Stimulated activated CD8-positive, alpha-beta memory T cell treated with anti-CD3 and anti-CD28 coated beads, Interleukin-12 subunit alpha, Interleukin-12 subunit beta, amount 100 ng/mL, for 4 hours (primary cell): ENCODE results near the gene CAPZB.

Experiments
- DNase-seq: peaks from one replicate; pipeline ENCODE4 v3.0.0-alpha.2; 2020; ENCODE audit warnings: low read depth

The CAPZB gene

GRCh38 chr1:19385221-19385620 lies 100.1 kb downstream of the CAPZB start:
- DNase-seq: no peak

DNA sequence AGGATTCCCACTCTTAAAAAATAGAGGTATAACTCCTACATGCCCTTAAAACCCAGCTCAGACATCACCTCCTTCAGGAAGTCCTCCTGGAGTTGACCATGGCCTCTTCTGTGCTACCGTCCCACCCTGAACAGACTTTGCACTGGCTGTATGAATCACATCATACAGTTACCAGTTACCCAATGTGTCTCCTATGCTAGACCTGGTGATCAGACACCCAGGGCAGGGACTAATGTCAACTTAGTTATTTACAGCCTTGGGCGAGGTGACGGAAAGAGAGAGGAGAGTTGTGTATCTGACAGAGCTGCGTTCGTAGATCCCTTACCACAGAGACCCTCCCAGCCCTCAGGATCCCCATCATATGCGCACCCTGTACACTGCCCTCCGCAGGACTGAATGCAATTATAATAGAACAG lies 100.6 kb downstream of the CAPZB start:
- no peak for DNase-seq

GRCh38 chr1:19384113-19384512 lies 101.2 kb downstream of the CAPZB start:
- no peak for DNase-seq

DNA sequence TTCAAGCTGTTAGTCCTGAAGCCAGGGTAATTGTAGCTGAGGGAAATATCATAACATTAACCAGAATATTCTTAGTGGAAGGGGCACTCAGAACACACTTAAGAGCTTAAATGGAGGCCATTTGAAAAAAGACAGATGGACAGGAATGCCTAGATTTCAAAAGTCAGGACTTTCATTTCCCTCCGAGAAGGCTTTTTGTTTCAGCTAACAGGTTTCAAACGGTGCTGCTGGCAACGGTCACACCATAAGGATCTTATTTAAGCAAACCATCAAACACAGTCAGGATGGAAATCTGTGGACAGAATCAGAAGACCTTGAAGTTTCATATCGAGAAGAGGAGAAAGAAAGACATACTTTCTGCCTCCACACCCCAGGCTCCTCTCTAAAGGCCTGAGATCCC lies 103.1 kb downstream of the CAPZB start:
- DNase-seq: no peak

DNA sequence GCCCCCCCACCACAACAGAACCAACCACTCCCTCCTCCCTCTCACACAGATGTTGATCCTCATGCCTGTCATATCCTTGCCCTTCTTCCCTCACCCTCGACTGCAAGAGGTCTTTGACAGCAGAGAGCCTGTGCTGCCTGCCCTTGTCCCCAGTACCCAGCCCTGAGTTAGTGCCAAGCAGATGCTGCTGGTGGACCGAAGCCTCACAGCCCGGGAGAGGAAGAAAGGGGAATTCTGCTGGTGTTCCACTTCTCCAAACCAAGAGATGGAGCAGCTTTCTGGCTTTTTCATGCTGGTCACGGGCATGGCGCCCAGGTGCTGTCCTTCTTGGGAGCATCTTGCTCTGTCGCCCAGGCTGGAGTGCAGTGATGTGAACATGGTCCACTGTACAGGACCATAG lies 104.1 kb downstream of the CAPZB start:
- no peak for DNase-seq

DNA sequence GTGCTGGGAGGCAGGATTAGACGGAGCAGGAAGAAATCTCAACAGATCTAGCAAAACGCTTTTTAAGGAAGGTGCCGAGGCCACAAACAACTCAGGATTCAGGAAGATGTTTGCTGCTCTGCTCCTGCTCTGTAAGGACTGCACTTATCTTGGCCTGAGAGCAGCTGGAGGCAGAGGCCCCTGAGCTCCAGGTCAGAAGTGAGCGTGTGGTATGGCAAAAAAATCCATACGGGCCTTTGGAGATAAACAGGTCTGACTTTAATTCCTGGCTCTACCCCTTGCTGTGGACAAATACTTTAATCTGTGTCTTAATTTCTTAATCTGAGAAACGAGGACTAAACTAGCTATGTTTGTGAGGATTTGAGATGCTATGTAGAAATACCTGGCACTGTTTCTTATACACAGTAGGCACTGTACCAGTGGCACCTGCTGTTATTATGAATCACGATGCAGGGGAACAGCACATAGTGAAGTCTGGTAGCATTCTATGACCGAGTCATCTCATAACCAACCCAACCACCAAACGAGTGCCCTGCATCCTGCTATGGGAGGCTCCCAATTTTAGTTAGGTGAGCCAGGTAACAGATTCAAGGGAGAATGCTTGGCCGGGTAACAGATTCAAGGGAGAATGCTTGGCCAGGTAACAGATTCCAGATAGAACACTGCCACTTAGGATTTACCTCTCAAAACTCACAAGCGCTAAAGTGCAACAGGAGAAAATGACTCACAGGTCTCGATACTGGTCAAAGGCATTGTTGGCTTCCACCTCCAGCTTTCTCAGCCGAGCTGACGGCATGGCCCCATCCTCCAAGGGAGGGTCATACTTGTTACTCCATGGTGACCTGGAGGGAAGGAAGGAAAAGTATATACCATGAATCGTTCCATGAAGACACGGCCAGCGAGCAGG lies 107.3 kb downstream of the CAPZB start:
- no peak for DNase-seq

DNA sequence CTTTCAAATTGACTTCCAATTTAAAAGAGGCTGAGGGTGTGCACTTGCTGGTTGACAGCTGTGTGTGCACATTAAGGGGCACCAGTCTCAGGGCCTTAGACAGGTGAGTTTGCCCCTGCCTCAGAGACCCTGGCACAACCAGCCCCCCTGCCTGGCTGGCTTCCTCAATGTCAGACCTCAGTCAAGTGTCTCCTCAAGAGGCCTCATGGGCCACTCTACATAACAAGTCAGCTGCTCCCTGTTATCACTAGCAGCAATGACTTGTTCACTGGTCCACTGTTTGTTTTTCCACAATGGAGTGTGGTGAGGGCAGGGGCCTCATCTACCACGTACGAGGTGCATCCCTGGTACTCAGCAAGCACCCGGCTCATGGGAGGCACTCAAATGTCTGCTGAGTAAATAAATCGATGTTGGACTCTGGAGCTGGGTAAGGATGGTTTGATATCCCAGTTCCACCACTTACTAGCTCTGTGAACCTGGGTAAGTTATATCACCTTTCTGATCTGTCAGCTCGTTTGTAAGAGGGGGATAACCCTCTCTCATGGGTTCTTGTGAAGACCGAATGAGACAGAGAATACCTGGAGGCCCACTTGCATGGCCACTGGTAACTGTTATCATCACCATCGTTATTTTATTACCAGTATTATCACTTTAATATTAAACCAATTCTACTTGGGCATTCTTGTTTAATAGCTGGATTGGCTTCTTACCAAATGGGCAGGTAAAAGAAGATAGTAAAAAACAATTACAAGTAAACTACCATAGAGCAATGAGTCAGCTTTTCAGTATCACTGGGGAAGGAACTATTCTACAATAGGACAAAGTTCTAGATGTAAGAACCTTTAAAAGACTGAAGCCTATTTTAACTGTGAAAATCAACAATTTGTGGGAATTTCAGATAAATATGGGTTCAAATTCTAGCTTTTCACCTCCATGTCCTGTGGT lies 108.6 kb downstream of the CAPZB start:
- no peak for DNase-seq

GRCh38 chr1:19375631-19376400 lies 109.5 kb downstream of the CAPZB start:
- no peak for DNase-seq

DNA sequence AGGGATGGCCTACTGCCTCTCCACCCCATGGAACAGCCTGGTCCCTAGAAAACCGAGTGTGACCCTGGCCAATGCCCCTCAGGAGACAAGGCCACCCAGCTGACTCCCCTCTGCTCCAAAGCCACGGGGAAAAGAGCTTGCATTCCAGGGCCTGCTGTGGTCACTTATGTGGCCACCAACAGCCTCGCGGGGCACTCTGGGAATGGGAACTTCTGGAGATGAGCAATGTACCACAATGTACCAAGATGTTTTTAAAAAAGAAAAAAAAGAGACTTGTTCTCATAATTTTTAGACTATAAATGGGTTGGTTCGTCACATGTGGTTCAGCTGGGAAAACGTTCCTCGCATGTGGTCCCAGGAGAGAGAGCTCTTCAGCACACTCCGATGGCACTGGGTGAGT lies 110.4 kb downstream of the CAPZB start:
- no peak for DNase-seq

GRCh38 chr1:19374083-19374801 lies 111.1 kb downstream of the CAPZB start:
- DNase-seq: no peak

DNA sequence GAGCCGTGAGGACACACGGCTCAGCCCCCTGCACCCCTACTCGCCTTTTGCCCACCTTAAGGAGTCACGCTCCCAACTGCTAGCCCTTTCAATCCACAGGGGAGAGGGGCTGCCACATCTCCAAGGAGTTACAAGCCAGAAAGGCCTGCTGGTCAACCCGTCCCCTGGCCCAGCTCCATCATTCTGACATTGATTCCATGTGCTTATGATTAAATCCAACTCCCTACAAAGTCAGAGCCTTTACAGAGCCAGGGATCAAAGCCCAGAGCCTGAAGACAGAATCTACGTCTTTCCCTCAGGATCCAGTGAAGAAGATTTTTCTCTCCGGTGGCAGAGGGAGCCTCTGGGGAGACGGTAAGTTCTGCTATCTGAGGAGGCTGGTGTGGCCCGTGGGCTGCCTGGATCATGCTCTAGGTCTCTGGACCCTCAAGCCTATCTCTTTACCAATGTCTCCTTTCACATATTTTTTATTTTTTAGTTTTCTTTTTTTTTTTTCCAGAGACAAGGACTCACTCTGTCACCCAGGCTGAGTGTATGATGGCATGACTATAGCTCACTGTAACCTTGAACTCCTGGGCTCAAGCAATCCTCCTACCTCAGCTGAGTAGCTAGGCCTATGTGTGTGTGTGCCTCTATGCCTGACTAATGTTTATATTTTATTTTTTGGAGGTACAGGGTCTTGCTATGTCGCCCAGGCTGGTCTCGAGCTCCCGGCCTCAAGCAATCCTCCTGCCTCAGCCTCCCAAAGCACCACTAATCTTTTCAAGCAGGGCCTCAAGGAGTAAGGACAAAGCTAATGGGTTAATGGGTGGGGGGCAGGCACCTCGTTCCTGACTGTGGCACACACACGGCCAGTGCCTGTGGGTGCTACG lies 111.9 kb downstream of the CAPZB start:
- no peak for DNase-seq

DNA sequence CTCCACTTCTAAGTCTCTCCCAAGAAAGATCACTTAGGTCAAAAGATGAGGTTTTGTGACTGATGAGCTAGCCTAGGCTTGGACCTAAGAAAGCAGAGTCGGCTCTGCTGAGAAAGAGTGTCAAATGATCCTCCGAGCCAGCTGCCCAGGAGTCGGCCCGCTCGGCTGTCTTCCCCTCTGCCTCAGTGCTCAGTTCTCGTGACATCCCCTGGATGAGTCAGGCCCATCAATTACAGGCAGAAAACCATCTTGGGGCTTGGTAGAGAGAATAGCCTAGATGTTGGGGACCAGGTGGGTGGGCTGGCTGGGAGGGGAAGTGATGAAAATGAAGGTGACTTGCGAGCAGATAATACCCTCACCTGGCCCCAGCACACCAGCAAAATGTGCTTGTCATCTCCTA lies 112.7 kb downstream of the CAPZB start:
- DNase-seq: no peak

GRCh38 chr1:19372136-19372514 lies 113.2 kb downstream of the CAPZB start:
- DNase-seq: no peak

DNA sequence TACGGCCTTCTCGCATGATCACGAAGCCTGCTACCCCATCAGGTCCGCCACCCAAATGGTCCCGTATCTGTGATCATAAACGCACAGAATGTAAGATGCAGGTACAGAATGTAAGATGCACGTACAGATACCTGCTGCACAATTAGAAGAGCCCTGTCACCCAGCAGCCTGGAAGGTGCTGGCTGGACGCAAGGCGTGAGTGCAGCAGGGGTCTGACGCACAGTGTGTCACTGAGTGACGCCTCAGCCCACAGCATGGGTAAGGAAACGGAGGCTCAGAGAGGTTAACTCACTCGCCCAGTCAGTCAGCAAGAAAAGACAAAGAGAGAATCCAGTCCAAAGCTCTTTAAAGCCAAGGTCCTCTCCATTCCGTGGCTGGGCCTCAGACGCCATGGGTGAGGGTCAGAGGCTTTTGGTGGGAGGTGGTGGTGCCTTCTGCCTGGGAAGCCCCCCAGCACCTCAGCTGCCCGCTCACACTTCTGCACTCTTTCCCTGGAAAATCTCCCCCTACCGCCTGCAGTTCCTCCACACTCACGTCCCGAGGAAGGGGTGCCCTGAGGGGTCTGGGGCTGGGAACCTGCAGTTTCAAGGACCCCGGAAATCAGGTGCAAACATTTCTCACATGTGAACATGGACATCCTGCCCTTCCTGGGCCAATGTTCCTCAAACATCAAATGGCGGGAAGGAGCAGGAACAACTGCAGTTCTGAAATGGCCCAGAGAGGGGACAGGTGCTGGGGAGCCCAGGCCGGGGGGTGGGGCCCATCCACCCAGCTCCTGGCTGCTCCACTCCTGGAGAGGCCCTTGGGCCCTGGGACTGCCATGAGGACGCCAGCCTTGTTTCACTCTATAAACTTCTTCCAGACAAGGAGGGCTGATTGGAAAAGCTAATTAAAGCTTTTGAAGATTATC lies 113.9 kb downstream of the CAPZB start:
- DNase-seq: no peak

DNA sequence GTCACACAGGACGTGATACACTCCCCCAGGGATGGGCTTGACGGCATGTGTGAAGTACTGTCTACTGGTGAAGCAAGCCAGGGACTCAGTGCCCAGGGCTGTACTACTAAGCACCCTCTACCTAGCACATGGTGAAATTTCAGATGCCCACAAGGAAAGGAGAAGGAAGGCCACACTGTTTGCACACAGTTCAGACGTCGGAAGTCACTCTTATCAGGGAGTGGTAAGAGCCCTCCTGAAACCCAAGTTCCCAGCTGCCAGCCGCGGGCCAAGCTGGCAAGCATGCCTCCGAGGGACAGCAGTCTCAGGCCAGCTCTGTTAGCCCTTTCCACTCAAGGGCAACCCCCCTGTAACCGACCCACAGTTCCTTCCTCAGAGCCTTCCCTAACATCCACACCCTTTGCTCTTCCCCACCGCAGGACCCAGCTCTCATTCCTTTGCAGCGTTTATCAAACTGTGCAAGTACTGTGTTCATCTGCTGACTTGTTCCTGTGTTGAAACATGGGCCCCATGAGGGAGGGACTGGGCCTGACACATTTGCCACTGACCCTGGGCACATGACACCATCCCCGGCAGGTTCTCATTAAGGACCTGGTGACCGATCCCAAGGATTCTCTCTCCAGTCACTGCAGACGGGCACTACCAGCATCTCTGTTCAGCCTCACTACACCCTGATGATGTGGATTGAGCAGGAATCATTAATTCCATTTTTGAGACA lies 114.7 kb downstream of the CAPZB start:
- DNase-seq: no peak

DNA sequence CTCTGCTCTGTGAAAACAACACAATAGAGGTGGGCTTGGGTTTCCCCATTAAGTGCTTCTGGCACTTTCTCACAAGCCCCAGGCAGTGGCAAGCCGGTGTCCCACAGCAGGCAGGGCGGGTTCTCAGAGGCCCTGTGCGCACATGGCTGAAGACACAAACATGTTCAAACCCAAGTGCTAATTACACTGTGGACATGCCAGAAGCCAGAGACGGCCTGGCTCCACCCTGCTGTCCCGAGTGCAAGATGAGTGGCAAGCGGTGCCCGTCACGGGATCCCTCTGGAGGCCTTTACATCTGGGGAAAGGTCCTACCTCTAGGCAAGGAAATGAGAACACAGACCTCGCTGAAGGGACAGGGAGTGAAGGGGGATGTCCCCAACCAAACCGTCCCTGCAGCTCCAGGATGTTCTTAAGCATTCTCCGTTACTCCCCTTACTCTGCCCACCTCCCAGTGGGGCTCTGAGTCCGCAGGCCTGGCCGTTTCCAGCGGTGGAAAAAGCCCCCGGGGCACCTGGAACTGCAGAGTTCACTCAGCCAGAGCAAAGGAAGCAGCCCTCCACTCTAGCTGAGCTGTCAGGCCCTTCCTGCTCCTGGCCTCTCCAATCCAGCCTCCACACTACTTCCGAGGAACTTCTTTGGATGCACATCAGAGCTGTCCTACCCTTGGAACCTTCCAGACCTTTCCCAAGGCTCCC lies 115.8 kb downstream of the CAPZB start:
- DNase-seq: no peak

DNA sequence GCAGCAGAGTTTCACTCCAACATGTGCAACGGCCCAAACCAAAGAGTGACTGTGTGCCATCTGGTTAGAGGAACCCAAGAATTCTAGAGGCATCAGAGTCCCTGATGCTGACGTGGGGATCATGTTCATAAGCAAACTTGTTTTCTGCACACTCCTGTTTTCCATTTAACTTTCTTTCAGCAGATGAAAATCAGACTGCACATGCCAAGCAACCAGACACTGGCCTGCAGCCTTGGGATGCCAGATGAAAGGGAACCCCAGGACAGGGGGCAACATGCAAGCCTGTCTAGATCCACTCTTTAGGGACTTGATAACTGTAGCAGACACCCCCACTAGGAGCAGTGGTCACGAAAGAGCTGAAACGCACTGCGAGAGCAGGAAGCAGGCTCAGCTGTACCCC lies 116.4 kb downstream of the CAPZB start:
- no peak for DNase-seq

- DNase-seq: no peak
Observed at GRCh38 chr1:19368050-19368449, 117.3 kb downstream of the CAPZB start.
